H1 (cell line): Measurements from ENCODE around the gene TBCEL. TPM values are rescaled to one million over a fixed set of nuclear protein-coding genes. Genes with fewer than 3 reads are reported as not detected.
A peak's percentile ranks its signal among the peaks of the same experiment; 100 is the strongest.

Experiments
- CTCF ChIA-PET: fragments of 300-600 bp; sonication (Branson Sonifier 250); formaldehyde crosslinking; loops from one replicate; lab custom pipeline; 2021; ENCODE audit not compliant: partially characterized antibody; lab: Charles Lee
- POLR2A ChIA-PET: fragments of 300-600 bp; sonication (Branson Sonifier 250); formaldehyde crosslinking; loops from one replicate; lab custom pipeline; 2021; ENCODE audit warnings: inconsistent platforms; ENCODE audit not compliant: partially characterized antibody; lab: Charles Lee
- DNase-seq, 2 experiments: peaks; one replicate each; pipeline versions ENCODE4 v3.0.0 to v3.0.0-alpha.2; 2010 to 2022; ENCODE audit warnings: low spot score in 2 of 2, low read depth in 1 of 2, mixed read lengths in 1 of 2
- FAIRE-seq: peaks from 2 replicates; lab custom pipeline; 2011; peaks lifted over from hg19 to GRCh38; lab: Jason Lieb, UNC
- H2AFZ ChIP-seq: 2 replicates; pipeline ENCODE4 v1.8.1; 2012; ENCODE audit warnings: low read length, inconsistent platforms
- H2AK5ac ChIP-seq: 2 replicates; pipeline ENCODE4 v1.6.1; 2013; ENCODE audit warnings: low read depth, low read length
- H2BK120ac ChIP-seq: replicated peaks from 2 replicates; pipeline ENCODE3; 2013; ENCODE audit warnings: low read depth, low read length, inconsistent platforms
- H2BK12ac ChIP-seq: 2 replicates; pipeline ENCODE4 v1.6.1; 2013; ENCODE audit warnings: low read depth, low read length
- H2BK15ac ChIP-seq: 2 replicates; pipeline ENCODE4 v1.6.1; 2013; ENCODE audit warnings: low read length
- H2BK20ac ChIP-seq: 2 replicates; pipeline ENCODE4 v1.6.1; 2013; ENCODE audit warnings: low read length
- H2BK5ac ChIP-seq: 2 replicates; pipeline ENCODE4 v1.6.1; 2013; ENCODE audit warnings: low read depth, low read length
- H3K14ac ChIP-seq: 2 replicates; pipeline ENCODE4 v1.6.1; 2013; ENCODE audit warnings: inconsistent platforms; ENCODE audit not compliant: insufficient read length
- H3K18ac ChIP-seq: 2 replicates; pipeline ENCODE4 v1.6.1; 2013; ENCODE audit warnings: low read length; ENCODE audit errors: extremely low read depth
- H3K23ac ChIP-seq: 2 replicates; pipeline ENCODE4 v1.6.1; 2013; ENCODE audit warnings: inconsistent platforms; ENCODE audit not compliant: insufficient read length
- H3K23me2 ChIP-seq: 2 replicates; pipeline ENCODE4 v1.6.1; 2013; ENCODE audit warnings: low read depth, low read length
- H3K27ac ChIP-seq: 2 replicates; pipeline ENCODE4 v1.6.1; 2011; ENCODE audit warnings: low read depth, low read length, inconsistent platforms
- H3K27me3 ChIP-seq, 4 experiments: replicated peaks in 1 of 4; 1 replicate in 1 of 4; 2 replicates in 3 of 4; pipeline versions ENCODE4 v1.6.1 to v1.8.1; 2011 to 2013; ENCODE audit warnings: low read length in 3 of 4, mild to moderate bottlenecking in 3 of 4, inconsistent platforms in 2 of 4, mixed read lengths in 2 of 4, moderate library complexity in 1 of 4; ENCODE audit not compliant: control insufficient read depth in 3 of 4, insufficient read depth in 3 of 4; ENCODE audit errors: extremely low read depth in 1 of 4
- H3K36me3 ChIP-seq, 4 experiments: 2 replicates each; pipeline versions ENCODE4 v1.6.1 to v1.8.1; 2011 to 2013; ENCODE audit warnings: mild to moderate bottlenecking in 4 of 4, low read length in 3 of 4, moderate library complexity in 2 of 4, control low read depth in 1 of 4, inconsistent platforms in 1 of 4; ENCODE audit not compliant: insufficient read depth in 4 of 4, control insufficient read depth in 2 of 4
- H3K4ac ChIP-seq: replicated peaks from 2 replicates; pipeline ENCODE3; 2013; ENCODE audit warnings: low read length, low read depth, mixed read lengths, inconsistent platforms; ENCODE audit not compliant: insufficient read length
- H3K4me1 ChIP-seq, 4 experiments: replicated peaks in 1 of 4; 1 replicate in 1 of 4; 2 replicates in 3 of 4; pipeline versions ENCODE4 v1.6.1 to v1.8.1; 2011 to 2013; ENCODE audit warnings: low read length in 3 of 4, inconsistent platforms in 2 of 4, mixed read lengths in 1 of 4; ENCODE audit not compliant: insufficient read depth in 4 of 4, control insufficient read depth in 3 of 4
- H3K4me2 ChIP-seq, 2 experiments: 2 replicates each; pipeline versions ENCODE4 v1.6.1 to v1.8.1; 2011 to 2013; ENCODE audit warnings: low read depth in 2 of 2, low read length in 2 of 2, control low read depth in 1 of 2, inconsistent platforms in 1 of 2, mild to moderate bottlenecking in 1 of 2; ENCODE audit not compliant: insufficient read depth in 1 of 2
- H3K4me3 ChIP-seq, 4 experiments: fragments of 200-600, 300-600 bp in 1 of 4; sonication (generic), shearing (Covaris generic), sonication (Bioruptor Twin) in 1 of 4; 2 replicates each; pipeline versions ENCODE4 v1.5.1 to v1.8.1; 2011 to 2016; ENCODE audit warnings: low read length in 4 of 4, low read depth in 3 of 4, control low read depth in 2 of 4, inconsistent platforms in 2 of 4, mild to moderate bottlenecking in 2 of 4, mixed read lengths in 1 of 4, moderate library complexity in 1 of 4; ENCODE audit not compliant: insufficient read depth in 2 of 4; ENCODE audit errors: extremely low read depth in 1 of 4
- H3K56ac ChIP-seq: replicated peaks from 2 replicates; pipeline ENCODE3; 2013; ENCODE audit warnings: low read depth, mild to moderate bottlenecking, mixed read lengths, low read length, inconsistent platforms; ENCODE audit not compliant: insufficient read length
- H3K79me1 ChIP-seq: 2 replicates; pipeline ENCODE4 v1.6.1; 2013; ENCODE audit warnings: low read depth, low read length, control low read depth
- H3K79me2 ChIP-seq, 2 experiments: 2 replicates each; pipeline versions ENCODE4 v1.6.1 to v1.8.1; 2012 to 2013; ENCODE audit warnings: low read length in 2 of 2, mild to moderate bottlenecking in 2 of 2, inconsistent platforms in 1 of 2; ENCODE audit not compliant: insufficient read depth in 2 of 2, control insufficient read depth in 1 of 2
- H3K9ac ChIP-seq, 4 experiments: replicated peaks in 1 of 4; 1 replicate in 1 of 4; 2 replicates in 3 of 4; pipeline versions ENCODE4 v1.6.1 to v1.8.1; 2011 to 2013; ENCODE audit warnings: low read depth in 3 of 4, low read length in 3 of 4, control low read depth in 2 of 4, mild to moderate bottlenecking in 2 of 4, moderate library complexity in 2 of 4, inconsistent platforms in 1 of 4; ENCODE audit errors: extremely low read depth in 1 of 4
- H3K9me3 ChIP-seq, 2 experiments: 2 replicates each; pipeline versions ENCODE4 v1.6.1 to v1.8.1; 2012 to 2013; ENCODE audit warnings: mild to moderate bottlenecking in 2 of 2, moderate library complexity in 2 of 2, control low read depth in 1 of 2, inconsistent platforms in 1 of 2, low read depth in 1 of 2, low read length in 1 of 2, mixed read lengths in 1 of 2; ENCODE audit not compliant: insufficient read depth in 2 of 2
- H4K20me1 ChIP-seq, 2 experiments: replicated peaks in 1 of 2; 2 replicates each; pipeline versions ENCODE3 to v1.8.1; 2011 to 2013; ENCODE audit warnings: inconsistent platforms in 2 of 2, low read length in 2 of 2, mild to moderate bottlenecking in 1 of 2; ENCODE audit not compliant: insufficient read depth in 2 of 2, control insufficient read depth in 1 of 2
- H4K5ac ChIP-seq: 2 replicates; pipeline ENCODE4 v1.6.1; 2013; ENCODE audit warnings: low read length, low read depth, mixed read lengths, inconsistent platforms; ENCODE audit not compliant: insufficient read length
- H4K8ac ChIP-seq: 2 replicates; pipeline ENCODE4 v1.8.0; 2013; ENCODE audit warnings: mild to moderate bottlenecking, moderate library complexity, low read length, inconsistent platforms; ENCODE audit not compliant: insufficient read depth; ENCODE audit errors: extremely low read depth
- H4K91ac ChIP-seq: replicated peaks from 2 replicates; pipeline ENCODE3; 2013; ENCODE audit warnings: low read length, mixed read lengths, inconsistent platforms; ENCODE audit not compliant: insufficient read length
- BCL11A ChIP-seq, 2 experiments: IDR thresholded peaks; one replicate each; pipeline ENCODE4 v1.6.1; 2011; ENCODE audit warnings: low read depth in 2 of 2, low read length in 2 of 2, mild to moderate bottlenecking in 2 of 2
- CHD1 ChIP-seq: IDR thresholded peaks from 2 replicates; pipeline ENCODE4 v1.6.1; 2012; ENCODE audit warnings: low read depth, low read length, improper control_type of control experiment
- HDAC2 ChIP-seq, 2 experiments: fragments of 300-600 bp in 1 of 2; sonication (generic) in 1 of 2; IDR thresholded peaks; 2 replicates each; pipeline ENCODE4 v1.6.1; 2011 to 2012; ENCODE audit warnings: low read depth in 2 of 2, low read length in 2 of 2, mild to moderate bottlenecking in 2 of 2, moderate library complexity in 2 of 2, borderline replicate concordance in 1 of 2, inconsistent platforms in 1 of 2
- RNF2 ChIP-seq: fragments of 200-900, 300-1000 bp; sonication (generic); IDR thresholded peaks from 2 replicates; pipeline ENCODE4 v1.7.1; 2016; ENCODE audit warnings: borderline replicate concordance, low read depth, mild to moderate bottlenecking, antibody characterized with exemption, low read length; ENCODE audit not compliant: poor library complexity, severe bottlenecking; ENCODE audit errors: missing control alignments
- SIRT6 ChIP-seq: IDR thresholded peaks from one replicate; pipeline ENCODE4 v1.7.1; 2012; ENCODE audit warnings: low read length, inconsistent platforms
- SP2 ChIP-seq: IDR thresholded peaks from 2 replicates; pipeline ENCODE4 v1.6.1; 2012; ENCODE audit warnings: mild to moderate bottlenecking, low read length, inconsistent platforms
- SP4 ChIP-seq: IDR thresholded peaks from 2 replicates; pipeline ENCODE4 v1.6.1; 2012; ENCODE audit warnings: low read length, inconsistent platforms
- WGBS, 2 experiments: shearing (Covaris generic) in 1 of 2; methylation state at CpG; one replicate each; pipeline versions ENCODE4 v1.1.6 to v1.1.7; 2013 to 2015; ENCODE audit warnings: low lambda C conversion rate in 2 of 2, mixed read lengths in 2 of 2, inconsistent platforms in 1 of 2, low coverage in 1 of 2, missing lambda C conversion rate in 1 of 2; ENCODE audit not compliant: insufficient replicate concordance in 2 of 2, insufficient coverage in 1 of 2, insufficient read length in 1 of 2; ENCODE audit errors: extremely low coverage in 1 of 2, missing lambda C conversion rate in 1 of 2; 5-methylcytosine and 5-hydroxymethylcytosine counted together
- polyA plus RNA-seq, 7 experiments: library from polyadenylated mRNA; depleted of rRNA in 3 of 7; stranded (reverse) in 5 of 7; unstranded in 2 of 7; fragments of >200 nt in 5 of 7; fragments of 200-250 nt in 2 of 7; gene quantifications; 1 replicate in 5 of 7; 2 replicates in 1 of 7; 4 replicates in 1 of 7; pipeline versions ENCODE4 v1.2.1 to v1.2.3, GENCODE V29; 2011 to 2013; ENCODE audit warnings: missing spikeins in 2 of 7, mixed read lengths in 2 of 7
- total RNA-seq: library from RNA; stranded (reverse); fragmentation: NEBNext Ultra II Directional; extraction: Animal tissue kit (Norgen Biotek cat#: 25700); gene quantifications from 2 replicates; pipeline ENCODE4 v1.2.1, GENCODE V29; 2021

TBCEL gene
- total and polyA plus RNA-seq, 2 of the 8 experiments (the other 6 are each of a cell fraction or from before 2014, with no cell fraction given) = 3.9 to 16.0 TPM

DNA sequence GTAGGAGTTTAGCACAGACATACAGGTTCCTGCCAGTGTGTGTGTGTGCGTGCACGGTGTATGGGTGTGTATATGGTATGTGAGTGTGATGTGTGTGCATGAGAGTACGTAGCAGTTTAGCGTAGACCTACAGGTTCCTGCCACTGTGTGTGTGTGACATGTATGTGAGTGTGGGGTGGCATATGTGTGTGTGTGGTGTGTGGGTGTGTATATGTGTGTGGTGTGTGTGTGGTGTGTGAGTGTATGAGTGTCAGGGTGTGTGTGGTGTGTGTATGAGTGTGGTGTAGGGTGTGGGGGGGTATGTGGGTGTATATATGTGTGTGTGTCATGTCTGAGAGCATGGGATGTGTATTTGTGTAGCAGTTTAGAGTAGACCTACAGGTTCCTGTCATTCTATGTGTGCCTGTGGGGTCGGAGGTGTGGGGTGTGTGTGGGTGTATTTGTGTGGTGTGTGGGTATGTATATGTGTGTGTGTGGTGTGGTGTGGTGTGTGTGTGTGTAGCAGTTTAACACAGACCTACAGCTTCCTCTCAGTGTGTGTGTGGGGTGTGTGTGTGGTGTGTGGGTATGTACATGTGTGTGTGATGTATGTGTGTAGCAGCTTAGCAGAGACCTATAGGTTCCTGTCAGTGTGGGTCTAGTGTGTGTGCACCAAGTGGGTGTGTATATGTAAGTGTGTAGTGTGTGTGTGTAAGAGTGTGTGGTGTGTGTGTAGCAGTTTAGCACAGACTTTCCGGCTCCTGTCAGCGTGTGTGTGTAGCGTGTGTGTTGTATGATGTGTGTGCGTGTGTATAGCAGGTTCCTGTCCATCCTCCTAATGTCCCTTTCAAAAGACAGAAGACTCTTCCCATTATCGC lies 31.8 kb upstream of the TBCEL start:
- no peak for FAIRE-seq

More for the DNA sequence above, 31.8 kb upstream of the TBCEL start:
- Histone ChIP-seq H4K5ac (no peak overlapping the region), H2BK120ac (no peak overlapping the region), H3K27me3 (no peaks in the 10 kb centered on the region; a peak in 2 of 7 replicates), H3K27ac (no peak overlapping the region), H3K14ac (no peak overlapping the region), H3K79me2 (no peaks in the 10 kb centered on the region), H4K8ac (no peak overlapping the region), H2BK15ac (0 out of 2 replicates have a peak overlapping the region, but pooled peaks have one; percentile 14), H2BK12ac (peak overlapping the region; percentile 71; the same call in 1 of the 2 replicates), H3K9me3 (no peaks in the 10 kb centered on the region), H2AK5ac (0 out of 2 replicates have a peak overlapping the region, but pooled peaks have one; percentile 30), H2BK20ac (peak overlapping the region; percentile 87), H3K23me2 (peaks cover 2% of the 10 kb centered on the region; the same call in 1 of the 2 replicates), H4K20me1 (peaks cover 0 to 1% of the 10 kb centered on the region in 2 experiments), H3K23ac (no peak overlapping the region), H3K4me2 (no peak overlapping the region), H3K79me1 (peaks cover 2% of the 10 kb centered on the region; the same call in 1 of the 2 replicates), H3K4me1 (peaks cover 2 to 13% (median 10%) of the 10 kb centered on the region in 4 experiments; a peak in 5 of 7 replicates), H3K4me3 (no peak overlapping the region), H3K56ac (no peak overlapping the region), H3K36me3 (no peaks in the 10 kb centered on the region), H2BK5ac (no peak overlapping the region), H3K4ac (peak overlapping the region; percentile 83), H2AFZ (no peak overlapping the region), H4K91ac (peak overlapping the region; percentile 64), H3K18ac (no peak overlapping the region), H3K9ac (0 out of 7 replicates have a peak overlapping the region, but pooled peaks of 1 of the 4 experiments have one; percentile 15)
- TF ChIP-seq RNF2 (no peak), SP2 (no peak), SIRT6 (no peak), BCL11A (IDR thresholded peaks at IDR 0.05; ENCODE audit: low read depth in 2 of 2, low read length in 2 of 2) (no peak), CHD1 (no peak), SP4 (no peak), HDAC2 (IDR thresholded peaks at IDR 0.05; ENCODE audit: borderline replicate concordance in 1 of 2, low read depth in 2 of 2, low read length in 2 of 2) (no peak)
- ChIA-PET POLR2A (interaction anchor here (1.4 kb wide), 1 partner anchor 16 kb away, joined by 3 read pairs; no protein-coding TSS in a partner anchor), CTCF (interaction anchor here (0.8 to 2.2 kb wide), 3 partner anchors 11 to 47 kb away, joined by 3 to 6 read pairs (median 3); no protein-coding TSS in a partner anchor)
- DNase-seq = no peak
- WGBS, 2 experiments = 93% methylated on average over 10 of the region's 10 CpGs; no CpG with 5 or more reads in 1 of the 2 experiments
